GM04504 (cell line): ENCODE measurements around the gene ZNF133.
"Not testable (repeated sequence)": the region's sequence is repeated elsewhere in the genome, so short reads cannot be mapped to it uniquely, and the experiment has no call there.

Source experiments
- DNase-seq: peaks from one replicate; pipeline ENCODE4 v3.0.0-alpha.2; 2012; ENCODE audit warnings: low read depth

The ZNF133 gene

DNA sequence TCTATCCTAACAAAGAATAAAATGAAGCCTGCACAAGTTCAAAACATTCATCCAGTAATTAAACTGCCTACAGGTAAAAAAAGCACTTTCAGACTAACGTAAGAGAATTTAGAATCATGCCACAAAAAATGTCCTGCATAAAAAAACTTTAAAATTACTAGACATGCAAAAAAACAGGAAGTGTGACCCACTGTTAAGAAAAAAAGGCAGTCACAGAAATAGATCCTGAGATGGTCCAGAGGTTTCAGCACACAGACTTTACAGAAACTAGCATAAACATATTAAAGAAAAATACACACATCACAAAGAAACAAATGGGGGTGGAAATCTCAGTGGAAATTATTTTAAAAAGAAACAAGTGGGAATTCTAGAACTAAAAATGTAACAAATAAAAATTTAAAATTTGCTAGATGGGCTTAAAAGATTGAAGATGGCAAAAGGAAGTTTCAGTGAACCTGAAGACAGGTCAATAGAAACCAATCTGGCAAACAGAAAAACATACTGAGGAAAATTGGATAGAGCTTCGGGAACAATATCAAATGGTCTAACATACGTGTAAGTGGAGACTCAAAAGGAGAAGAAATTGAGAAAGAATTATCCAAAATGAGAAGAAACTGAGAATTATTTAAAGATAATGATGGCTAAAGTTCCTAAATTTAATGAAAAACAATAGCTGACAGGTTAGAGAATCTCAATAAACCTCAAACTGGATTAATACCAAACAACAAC is 3.4 kb upstream of the ZNF133 start:
- DNase-seq: no peak

DNA sequence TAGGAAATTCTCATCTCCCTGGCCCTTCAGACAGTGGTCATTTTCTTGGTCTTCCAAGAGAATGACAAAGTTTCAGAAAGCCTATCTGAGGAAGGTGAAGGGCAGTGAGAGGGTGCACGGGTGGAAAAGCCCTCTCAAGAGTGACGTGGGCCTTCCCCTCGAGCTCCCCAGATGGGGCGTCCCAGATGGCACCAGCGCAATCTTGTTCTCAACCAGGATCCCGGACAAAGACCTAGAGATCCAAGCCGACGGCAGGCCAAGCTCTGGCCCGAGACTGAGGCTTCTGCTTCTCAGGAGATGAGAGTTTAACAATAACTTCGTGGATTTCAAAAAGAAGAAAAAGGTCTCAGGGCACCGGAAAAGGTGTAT is 797 bp upstream of the ZNF133 start:
- DNase-seq: no peak

- DNase-seq: no peak
These were observed 481 bp downstream of the ZNF133 start for GRCh38 chr20:18288749-18289267.

- DNase-seq: no peak
These were observed 979 bp downstream of the ZNF133 start for GRCh38 chr20:18289306-18289705.

DNA sequence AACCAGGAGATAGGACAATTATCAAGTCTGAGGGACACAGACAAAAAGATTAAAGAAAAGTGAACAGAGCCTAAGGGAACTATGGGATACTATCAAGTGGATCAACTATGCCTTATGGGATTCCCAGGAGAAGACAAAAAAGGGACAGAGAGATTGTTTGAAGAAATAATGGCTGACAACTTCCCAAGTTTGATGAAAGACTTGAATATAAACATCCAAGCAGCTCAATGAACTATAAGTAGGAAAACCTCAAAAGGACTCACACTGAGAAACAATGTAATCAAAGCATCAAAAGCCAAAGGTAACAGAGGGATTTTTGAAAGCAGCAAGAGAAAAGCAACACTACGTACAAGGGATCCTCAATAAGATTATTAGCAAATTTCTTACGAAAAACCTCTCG is 11.0 kb downstream of the ZNF133 start:
- DNase-seq: no peak

GRCh38 chr20:18304618-18305017 is 16.3 kb downstream of the ZNF133 start:
- DNase-seq: no peak

DNA sequence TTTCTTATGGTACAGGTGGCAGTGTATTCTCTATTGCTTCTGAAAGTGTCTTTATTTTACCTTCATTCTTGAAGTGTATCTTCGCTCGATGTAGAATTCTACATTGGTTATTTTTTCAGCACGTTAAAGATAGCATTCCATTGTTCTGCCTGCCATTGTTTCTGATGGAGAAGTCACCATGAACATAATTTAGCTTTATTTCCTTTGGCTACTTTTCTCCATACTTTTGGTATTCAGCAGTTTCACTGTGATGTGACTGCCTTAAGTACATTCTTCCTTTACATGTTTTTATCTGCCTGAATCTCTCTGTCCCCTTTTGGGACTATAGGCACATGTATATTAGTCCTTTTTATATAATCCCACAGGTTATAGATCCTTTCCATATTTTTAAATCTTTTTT is 19.0 kb downstream of the ZNF133 start:
- DNase-seq: no peak

DNA sequence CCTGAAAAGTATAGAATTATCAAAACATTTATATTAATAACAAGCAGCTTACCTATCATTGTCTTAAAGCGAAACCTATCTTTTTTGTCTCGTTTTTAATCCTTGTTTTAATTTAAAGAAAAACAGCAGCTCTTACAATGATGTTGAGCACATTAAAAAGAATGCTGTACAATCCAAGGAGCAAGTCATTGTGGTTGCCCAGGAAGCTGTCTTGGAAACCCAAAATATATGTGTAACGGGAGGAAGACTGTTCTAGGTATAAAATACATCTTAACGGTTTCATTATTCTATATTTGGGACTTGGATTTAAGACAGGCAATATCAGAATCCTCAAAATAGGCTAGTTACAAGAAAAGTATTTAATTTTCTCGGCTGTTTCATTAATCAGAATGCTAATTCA is 21.7 kb downstream of the ZNF133 start:
- no peak for DNase-seq

- DNase-seq: no peak
These were observed 22.3 kb downstream of the ZNF133 start for GRCh38 chr20:18310592-18310991.

DNA sequence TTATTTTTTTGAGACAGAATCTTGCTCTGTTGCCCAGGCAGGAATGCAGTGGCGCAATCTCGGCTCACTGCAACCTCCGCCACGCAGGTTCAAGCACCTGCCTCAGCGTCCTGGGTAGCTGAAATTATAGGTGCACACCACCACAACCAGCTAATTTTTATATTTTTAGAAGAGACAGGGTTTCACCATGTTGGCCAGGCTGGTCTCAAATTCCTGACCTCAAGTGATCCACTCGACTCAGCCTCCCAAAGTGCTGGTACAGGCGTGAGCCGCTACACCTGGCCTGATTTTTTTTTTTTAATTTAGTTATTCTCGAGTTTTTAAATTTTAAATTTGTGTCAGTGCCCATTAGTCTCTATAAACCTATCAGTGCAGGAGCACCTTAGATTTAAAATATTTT is 24.4 kb downstream of the ZNF133 start:
- DNase-seq: no peak

- DNase-seq: no peak
These were observed 25.1 kb downstream of the ZNF133 start for GRCh38 chr20:18313411-18313810.

GRCh38 chr20:18314786-18315406 is 26.6 kb downstream of the ZNF133 start:
- DNase-seq: peak; percentile 35

DNA sequence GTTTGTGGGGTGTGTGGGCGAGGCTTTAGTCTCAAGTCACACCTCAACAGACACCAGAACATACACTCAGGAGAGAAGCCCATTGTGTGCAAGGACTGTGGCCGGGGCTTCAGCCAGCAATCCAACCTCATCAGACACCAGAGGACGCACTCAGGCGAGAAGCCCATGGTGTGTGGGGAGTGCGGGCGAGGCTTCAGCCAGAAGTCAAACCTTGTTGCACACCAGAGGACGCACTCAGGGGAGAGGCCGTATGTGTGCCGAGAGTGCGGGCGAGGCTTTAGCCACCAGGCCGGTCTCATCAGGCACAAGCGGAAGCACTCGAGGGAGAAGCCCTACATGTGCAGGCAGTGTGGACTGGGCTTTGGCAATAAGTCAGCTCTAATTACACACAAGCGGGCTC is 27.8 kb downstream of the ZNF133 start:
- no peak for DNase-seq

GRCh38 chr20:18321316-18321715 is 33.0 kb downstream of the ZNF133 start:
- DNase-seq: no peak

- DNase-seq: no peak
These were observed 33.9 kb downstream of the ZNF133 start for GRCh38 chr20:18321976-18322950.

- DNase-seq: no peak
These were observed 35.4 kb downstream of the ZNF133 start for GRCh38 chr20:18323705-18324104.

DNA sequence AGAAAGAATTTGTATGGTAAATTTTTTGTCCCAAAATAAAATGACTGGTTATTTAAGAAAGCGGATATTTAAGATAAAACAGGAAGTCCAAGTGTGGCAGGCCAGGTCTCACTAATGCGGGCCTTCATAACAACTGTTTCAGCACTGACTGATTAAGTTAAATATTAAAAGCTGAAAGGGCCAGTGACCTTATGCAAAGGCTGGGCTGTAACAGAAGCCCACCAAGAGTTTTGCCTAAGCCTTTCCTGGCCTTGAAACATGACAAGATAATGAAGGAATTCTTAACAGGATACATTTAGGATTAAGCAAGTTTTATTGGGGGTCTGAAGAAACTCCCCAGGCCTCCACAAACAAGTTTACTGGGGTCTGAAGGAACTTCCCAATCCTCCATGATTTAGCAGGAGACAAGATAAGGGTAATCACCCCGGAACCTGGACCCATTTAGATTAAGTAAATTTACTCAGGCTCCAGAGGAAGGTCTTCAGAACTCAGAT is 36.3 kb downstream of the ZNF133 start:
- no peak for DNase-seq

DNA sequence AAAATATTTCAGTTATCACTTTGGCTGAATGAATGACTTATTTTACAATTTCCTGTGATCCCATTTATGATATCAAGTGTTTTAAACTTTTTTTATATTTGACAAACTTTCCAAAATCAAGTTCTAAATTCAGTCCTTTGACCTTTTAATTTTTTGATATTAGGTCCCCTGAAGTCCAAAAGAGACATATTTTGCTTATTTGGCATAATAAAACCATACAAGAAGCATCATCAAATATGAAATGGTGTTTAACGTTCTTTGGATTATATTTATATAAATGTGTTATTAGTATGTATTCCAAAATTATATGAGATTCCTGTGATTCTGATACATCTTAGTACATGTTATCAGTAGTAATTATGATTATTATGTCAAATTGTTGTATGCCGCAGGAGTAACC is 38.7 kb downstream of the ZNF133 start:
- DNase-seq: no peak

- DNase-seq: no peak
These were observed 43.4 kb downstream of the ZNF133 start for GRCh38 chr20:18331694-18332093.

- DNase-seq: not testable (repeated sequence)
These were observed 61.4 kb downstream of the ZNF133 start for GRCh38 chr20:18349749-18350148.

- DNase-seq: no peak
These were observed 71.5 kb downstream of the ZNF133 start for GRCh38 chr20:18359854-18360253.

GRCh38 chr20:18360635-18361034 is 72.3 kb downstream of the ZNF133 start:
- no peak for DNase-seq
